ENCODE measurements around the gene ZNF827.

DNA sequence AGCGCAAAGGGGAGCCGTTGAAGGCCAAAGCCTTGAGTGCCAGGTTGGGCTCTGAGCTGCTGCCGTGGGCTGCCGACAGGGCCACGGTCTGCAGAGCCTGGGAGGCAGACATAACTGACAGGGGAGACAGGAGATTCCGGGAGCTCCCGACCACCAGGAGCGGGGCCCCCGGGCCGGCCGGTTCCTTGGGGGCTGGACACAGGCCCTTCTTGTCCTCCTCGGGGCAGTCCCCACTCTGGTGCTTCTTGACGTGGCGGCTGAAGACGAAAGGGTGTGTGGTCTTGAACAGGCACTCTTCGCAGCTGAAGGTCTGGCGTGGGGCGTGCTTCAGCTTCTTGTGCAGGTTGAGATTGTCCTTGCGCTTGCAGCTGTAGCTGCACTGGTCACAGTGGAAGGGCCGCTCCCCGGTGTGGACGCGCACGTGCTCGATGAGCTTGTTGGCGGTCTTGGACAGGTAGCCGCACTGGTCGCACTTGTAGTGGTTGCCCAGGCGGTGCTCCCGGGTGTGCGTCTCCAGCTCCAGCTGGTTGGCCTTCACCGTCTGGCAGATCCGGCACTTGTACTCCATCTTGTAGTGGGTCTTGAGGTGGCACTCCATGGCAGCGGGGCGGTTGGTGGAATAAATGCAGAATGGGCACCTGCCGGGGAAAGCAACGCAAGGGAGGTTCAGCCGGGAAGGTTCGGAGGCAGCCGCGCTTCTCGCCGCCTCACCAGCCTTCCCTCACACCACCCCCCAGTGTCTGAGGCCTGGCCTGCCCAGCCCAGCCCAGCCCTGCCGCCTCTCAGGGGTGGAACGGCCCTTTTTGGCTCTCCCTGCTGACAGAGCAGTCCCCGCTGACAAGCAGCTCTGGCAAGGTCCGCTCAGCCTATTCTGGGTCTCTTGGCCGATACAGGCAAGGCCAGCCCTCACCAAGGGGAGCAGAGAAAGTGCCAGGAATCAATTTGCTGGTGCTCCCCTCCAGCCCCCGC is 177.4 kb downstream of the ZNF827 start:
- TF ChIP-seq RAD21 (IDR thresholded peaks at IDR 0.05; ENCODE audit: low read depth), result no peak
- TF ChIP-seq, protein P1, sequence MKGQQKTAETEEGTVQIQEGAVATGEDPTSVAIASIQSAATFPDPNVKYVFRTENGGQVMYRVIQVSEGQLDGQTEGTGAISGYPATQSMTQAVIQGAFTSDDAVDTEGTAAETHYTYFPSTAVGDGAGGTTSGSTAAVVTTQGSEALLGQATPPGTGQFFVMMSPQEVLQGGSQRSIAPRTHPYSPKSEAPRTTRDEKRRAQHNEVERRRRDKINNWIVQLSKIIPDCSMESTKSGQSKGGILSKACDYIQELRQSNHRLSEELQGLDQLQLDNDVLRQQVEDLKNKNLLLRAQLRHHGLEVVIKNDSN (IDR thresholded peaks at IDR 0.05), result no peak
- no peak for TF ChIP-seq EP300 (IDR thresholded peaks at IDR 0.05; ENCODE audit: borderline replicate concordance)
- no peak for TF ChIP-seq TEAD4 (IDR thresholded peaks at IDR 0.05)
- TF ChIP-seq ZBTB7A (IDR thresholded peaks at IDR 0.05; ENCODE audit: low read depth), result no peak
- TF ChIP-seq, protein P2, sequence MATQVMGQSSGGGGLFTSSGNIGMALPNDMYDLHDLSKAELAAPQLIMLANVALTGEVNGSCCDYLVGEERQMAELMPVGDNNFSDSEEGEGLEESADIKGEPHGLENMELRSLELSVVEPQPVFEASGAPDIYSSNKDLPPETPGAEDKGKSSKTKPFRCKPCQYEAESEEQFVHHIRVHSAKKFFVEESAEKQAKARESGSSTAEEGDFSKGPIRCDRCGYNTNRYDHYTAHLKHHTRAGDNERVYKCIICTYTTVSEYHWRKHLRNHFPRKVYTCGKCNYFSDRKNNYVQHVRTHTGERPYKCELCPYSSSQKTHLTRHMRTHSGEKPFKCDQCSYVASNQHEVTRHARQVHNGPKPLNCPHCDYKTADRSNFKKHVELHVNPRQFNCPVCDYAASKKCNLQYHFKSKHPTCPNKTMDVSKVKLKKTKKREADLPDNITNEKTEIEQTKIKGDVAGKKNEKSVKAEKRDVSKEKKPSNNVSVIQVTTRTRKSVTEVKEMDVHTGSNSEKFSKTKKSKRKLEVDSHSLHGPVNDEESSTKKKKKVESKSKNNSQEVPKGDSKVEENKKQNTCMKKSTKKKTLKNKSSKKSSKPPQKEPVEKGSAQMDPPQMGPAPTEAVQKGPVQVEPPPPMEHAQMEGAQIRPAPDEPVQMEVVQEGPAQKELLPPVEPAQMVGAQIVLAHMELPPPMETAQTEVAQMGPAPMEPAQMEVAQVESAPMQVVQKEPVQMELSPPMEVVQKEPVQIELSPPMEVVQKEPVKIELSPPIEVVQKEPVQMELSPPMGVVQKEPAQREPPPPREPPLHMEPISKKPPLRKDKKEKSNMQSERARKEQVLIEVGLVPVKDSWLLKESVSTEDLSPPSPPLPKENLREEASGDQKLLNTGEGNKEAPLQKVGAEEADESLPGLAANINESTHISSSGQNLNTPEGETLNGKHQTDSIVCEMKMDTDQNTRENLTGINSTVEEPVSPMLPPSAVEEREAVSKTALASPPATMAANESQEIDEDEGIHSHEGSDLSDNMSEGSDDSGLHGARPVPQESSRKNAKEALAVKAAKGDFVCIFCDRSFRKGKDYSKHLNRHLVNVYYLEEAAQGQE (IDR thresholded peaks at IDR 0.05; ENCODE audit: low read depth), result no peak
- no peak for TF ChIP-seq FOXM1 (IDR thresholded peaks at IDR 0.05; ENCODE audit: borderline replicate concordance, low read depth)
- TF ChIP-seq YY1 (IDR thresholded peaks at IDR 0.05; ENCODE audit: low read depth), result no peak
- no peak for TF ChIP-seq CEBPB (IDR thresholded peaks at IDR 0.05)
- TF ChIP-seq, protein P3, sequence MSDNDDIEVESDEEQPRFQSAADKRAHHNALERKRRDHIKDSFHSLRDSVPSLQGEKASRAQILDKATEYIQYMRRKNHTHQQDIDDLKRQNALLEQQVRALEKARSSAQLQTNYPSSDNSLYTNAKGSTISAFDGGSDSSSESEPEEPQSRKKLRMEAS (IDR thresholded peaks at IDR 0.05), result no peak
- TF ChIP-seq TAF1 (IDR thresholded peaks at IDR 0.05; ENCODE audit: low read depth), result no peak
